ENCODE data around the gene UBE2V1. TPM values are rescaled to one million over a fixed set of nuclear protein-coding genes. Genes with fewer than 3 reads are reported as not detected.

Gene UBE2V1
- total RNA-seq, 1 donor from 2014 or later = 79.8 TPM

GRCh38 chr20:50115591-50116367 lies 2.8 kb upstream of the UBE2V1 start:
- H3K27ac Mint-ChIP-seq (ENCODE audit: unreplicated experiment) = peak overlapping the region; percentile 95
- H3K27me3 Mint-ChIP-seq (ENCODE audit: low read depth) = no peaks in the 10 kb centered on the region
- H3K4me3 Mint-ChIP-seq (ENCODE audit: unreplicated experiment) = peak overlapping the region; percentile 80
- peaks cover 46% of the 10 kb centered on the region for H3K4me1 Mint-ChIP-seq (ENCODE audit: low read depth)
- DNase-seq (ENCODE audit: low spot score) = peak; percentile 98
- no peaks in the 10 kb centered on the region for H3K36me3 Mint-ChIP-seq (ENCODE audit: low read depth)
- TF ChIP-seq CTCF (IDR thresholded peaks at IDR 0.05) = no peak
- H3K9me3 Mint-ChIP-seq (ENCODE audit: low read depth) = no peaks in the 10 kb centered on the region

GRCh38 chr20:50115041-50115512 lies 2.1 kb upstream of the UBE2V1 start:
- Mint-ChIP-seq H3K36me3 (ENCODE audit: low read depth) (no peaks in the 10 kb centered on the region), H3K9me3 (ENCODE audit: low read depth) (no peaks in the 10 kb centered on the region), H3K27me3 (ENCODE audit: low read depth) (no peaks in the 10 kb centered on the region), H3K27ac (ENCODE audit: unreplicated experiment) (peak overlapping the region; percentile 95), H3K4me1 (ENCODE audit: low read depth) (peaks cover 53% of the 10 kb centered on the region), H3K4me3 (ENCODE audit: unreplicated experiment) (peak overlapping the region; percentile 80)
- no peak for DNase-seq (ENCODE audit: low spot score)
- TF ChIP-seq CTCF (IDR thresholded peaks at IDR 0.05) = no peak

- no peak for TF ChIP-seq CTCF (IDR thresholded peaks at IDR 0.05)
- no peaks in the 10 kb centered on the region for H3K27me3 Mint-ChIP-seq (ENCODE audit: low read depth)
- H3K9me3 Mint-ChIP-seq (ENCODE audit: low read depth) = no peaks in the 10 kb centered on the region
- peak overlapping the region; percentile 93 for H3K4me3 Mint-ChIP-seq (ENCODE audit: unreplicated experiment)
- no peak for DNase-seq (ENCODE audit: low spot score)
- peak overlapping the region; percentile 96 for H3K27ac Mint-ChIP-seq (ENCODE audit: unreplicated experiment)
- H3K4me1 Mint-ChIP-seq (ENCODE audit: low read depth) = peaks cover 64% of the 10 kb centered on the region
- no peaks in the 10 kb centered on the region for H3K36me3 Mint-ChIP-seq (ENCODE audit: low read depth)
Measured at GRCh38 chr20:50113420-50114224, 672 bp upstream of the UBE2V1 start.

GRCh38 chr20:50111829-50112495 lies 988 bp downstream of the UBE2V1 start:
- Mint-ChIP-seq H3K27me3 (ENCODE audit: low read depth) (no peaks in the 10 kb centered on the region), H3K27ac (ENCODE audit: unreplicated experiment) (peak overlapping the region; percentile 98), H3K4me3 (ENCODE audit: unreplicated experiment) (peak overlapping the region; percentile 93), H3K36me3 (ENCODE audit: low read depth) (no peaks in the 10 kb centered on the region), H3K9me3 (ENCODE audit: low read depth) (no peaks in the 10 kb centered on the region), H3K4me1 (ENCODE audit: low read depth) (peaks cover 81% of the 10 kb centered on the region)
- TF ChIP-seq CTCF (IDR thresholded peaks at IDR 0.05) = no peak
- no peak for DNase-seq (ENCODE audit: low spot score)
